OCI-LY3 (cell line): Measurements from ENCODE around the gene CD320.

Source experiments
- EZH2phosphoT487 ChIP-seq: fragments of 200-600 bp; shearing (Covaris generic); IDR thresholded peaks from 2 replicates; pipeline ENCODE4 v1.6.1; 2018; ENCODE audit warnings: antibody characterized with exemption, mixed run types, low read depth
- TF ChIP-seq, protein P1 (sequence below): fragments of 200-600, 300-600 bp; sonication (generic); IDR thresholded peaks from 2 replicates; pipeline ENCODE4 v1.5.1; 2014; ENCODE audit warnings: antibody characterized with exemption, low read length, low read depth

DNA sequence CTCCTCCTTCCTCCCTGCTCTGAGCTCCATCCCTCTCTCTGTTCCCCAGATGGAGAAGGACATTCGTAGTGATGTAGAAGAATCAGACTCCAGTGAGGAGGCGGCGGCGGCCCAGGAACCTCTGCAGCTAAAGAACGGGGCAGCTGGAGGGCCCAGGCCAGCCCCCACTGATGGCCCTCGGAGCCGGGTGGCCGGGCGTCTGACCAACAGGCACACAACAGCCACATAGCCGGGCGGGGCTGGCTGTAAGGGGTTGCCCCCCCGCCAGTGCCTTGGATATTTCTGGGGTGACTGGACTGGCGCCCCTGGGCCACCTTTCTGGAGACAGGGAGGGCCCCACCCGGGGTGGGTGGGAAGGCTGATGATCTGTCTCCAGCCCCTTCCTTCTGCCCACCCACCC lies 46.3 kb downstream of the CD320 start:
- TF ChIP-seq, protein P1, sequence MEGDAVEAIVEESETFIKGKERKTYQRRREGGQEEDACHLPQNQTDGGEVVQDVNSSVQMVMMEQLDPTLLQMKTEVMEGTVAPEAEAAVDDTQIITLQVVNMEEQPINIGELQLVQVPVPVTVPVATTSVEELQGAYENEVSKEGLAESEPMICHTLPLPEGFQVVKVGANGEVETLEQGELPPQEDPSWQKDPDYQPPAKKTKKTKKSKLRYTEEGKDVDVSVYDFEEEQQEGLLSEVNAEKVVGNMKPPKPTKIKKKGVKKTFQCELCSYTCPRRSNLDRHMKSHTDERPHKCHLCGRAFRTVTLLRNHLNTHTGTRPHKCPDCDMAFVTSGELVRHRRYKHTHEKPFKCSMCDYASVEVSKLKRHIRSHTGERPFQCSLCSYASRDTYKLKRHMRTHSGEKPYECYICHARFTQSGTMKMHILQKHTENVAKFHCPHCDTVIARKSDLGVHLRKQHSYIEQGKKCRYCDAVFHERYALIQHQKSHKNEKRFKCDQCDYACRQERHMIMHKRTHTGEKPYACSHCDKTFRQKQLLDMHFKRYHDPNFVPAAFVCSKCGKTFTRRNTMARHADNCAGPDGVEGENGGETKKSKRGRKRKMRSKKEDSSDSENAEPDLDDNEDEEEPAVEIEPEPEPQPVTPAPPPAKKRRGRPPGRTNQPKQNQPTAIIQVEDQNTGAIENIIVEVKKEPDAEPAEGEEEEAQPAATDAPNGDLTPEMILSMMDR: no peak
- TF ChIP-seq EZH2phosphoT487: no peak
